ENCODE data around the gene ELFN1. TPM values are rescaled to one million over a fixed set of nuclear protein-coding genes. Genes with fewer than 3 reads are reported as not detected.
A peak's percentile ranks its signal among the peaks of the same experiment; 100 is the strongest.

ELFN1 gene
- total and polyA plus RNA-seq, 2 donors from 2014 or later: 3.5 to 3.8 TPM

GRCh38 chr7:1715331-1715625 lies 45.2 kb downstream of the ELFN1 start:
- no peak overlapping the region for H3K4me3 ChIP-seq (ENCODE audit: low read length in 3 of 3)
- TF ChIP-seq CTCF (IDR thresholded peaks at IDR 0.05; ENCODE audit: borderline replicate concordance, extremely low read depth, insufficient read depth): no peak
- intact Hi-C loops (cut with DNase I): no loop called here
- FAIRE-seq (no peak), DNase-seq (peak in 1 of 5 donors; percentile 66)
- no peaks in the 10 kb centered on the region for H3K36me3 ChIP-seq (ENCODE audit: control insufficient read depth in 2 of 3, insufficient read depth in 3 of 3, low read length in 3 of 3)
- H3K27ac ChIP-seq (ENCODE audit: low read depth in 2 of 2, low read length in 2 of 2): no peak overlapping the region
- H3K27me3 ChIP-seq (ENCODE audit: control insufficient read depth, insufficient read depth, low read length): no peaks in the 10 kb centered on the region
- H3K4me1 ChIP-seq (ENCODE audit: control insufficient read depth in 2 of 3, insufficient read depth in 2 of 3, low read depth in 1 of 3, low read length in 3 of 3): peaks cover 0 to 8% (median 0%) of the 10 kb centered on the region in 3 donors
- no peaks in the 10 kb centered on the region for H3K9me3 ChIP-seq (ENCODE audit: control insufficient read depth in 2 of 3, insufficient read depth in 1 of 3, low read length in 3 of 3)
- H3K9ac ChIP-seq (ENCODE audit: low read length in 3 of 3): no peak overlapping the region

GRCh38 chr7:1715671-1716074 lies 45.6 kb downstream of the ELFN1 start:
- DNase-seq: peak in 1 of 5 donors; percentile 39
- Histone ChIP-seq H3K27ac (ENCODE audit: low read depth in 2 of 2, low read length in 2 of 2) (no peak overlapping the region), H3K4me3 (ENCODE audit: low read length in 3 of 3) (no peak overlapping the region), H3K4me1 (ENCODE audit: control insufficient read depth in 2 of 3, insufficient read depth in 2 of 3, low read depth in 1 of 3, low read length in 3 of 3) (peaks cover 0 to 8% (median 0%) of the 10 kb centered on the region in 3 donors), H3K36me3 (ENCODE audit: control insufficient read depth in 2 of 3, insufficient read depth in 3 of 3, low read length in 3 of 3) (no peaks in the 10 kb centered on the region), H3K9me3 (ENCODE audit: control insufficient read depth in 2 of 3, insufficient read depth in 1 of 3, low read length in 3 of 3) (no peaks in the 10 kb centered on the region), H3K9ac (ENCODE audit: low read length in 3 of 3) (no peak overlapping the region), H3K27me3 (ENCODE audit: control insufficient read depth, insufficient read depth, low read length) (no peaks in the 10 kb centered on the region)
- FAIRE-seq: no peak
- intact Hi-C loops (cut with DNase I): no loop called here
- no peak for TF ChIP-seq CTCF (IDR thresholded peaks at IDR 0.05; ENCODE audit: borderline replicate concordance, extremely low read depth, insufficient read depth)

GRCh38 chr7:1716263-1717094 lies 46.4 kb downstream of the ELFN1 start:
- FAIRE-seq: no peak
- H3K4me1 ChIP-seq (ENCODE audit: control insufficient read depth in 2 of 3, insufficient read depth in 2 of 3, low read depth in 1 of 3, low read length in 3 of 3): peaks cover 0 to 8% (median 0%) of the 10 kb centered on the region in 3 donors
- intact Hi-C loops (cut with DNase I): no loop called here
- H3K36me3 ChIP-seq (ENCODE audit: control insufficient read depth in 2 of 3, insufficient read depth in 3 of 3, low read length in 3 of 3): no peaks in the 10 kb centered on the region
- no peaks in the 10 kb centered on the region for H3K27me3 ChIP-seq (ENCODE audit: control insufficient read depth, insufficient read depth, low read length)
- no peak for TF ChIP-seq CTCF (IDR thresholded peaks at IDR 0.05; ENCODE audit: borderline replicate concordance, extremely low read depth, insufficient read depth)
- H3K4me3 ChIP-seq (ENCODE audit: low read length in 3 of 3): no peak overlapping the region
- DNase-seq: peak in 3 of 5 donors; percentile 5 to 59 (median 19)
- H3K27ac ChIP-seq (ENCODE audit: low read depth in 2 of 2, low read length in 2 of 2): no peak overlapping the region
- H3K9me3 ChIP-seq (ENCODE audit: control insufficient read depth in 2 of 3, insufficient read depth in 1 of 3, low read length in 3 of 3): no peaks in the 10 kb centered on the region
- no peak overlapping the region for H3K9ac ChIP-seq (ENCODE audit: low read length in 3 of 3)

Data from kidney (tissue), 14 donors.